ENCODE results near the gene TMTC2.

TMTC2 gene

GRCh38 chr12:82832981-82833380, 146.3 kb downstream of the TMTC2 start:
- DNase-seq (ENCODE audit: low spot score): no peak

DNA sequence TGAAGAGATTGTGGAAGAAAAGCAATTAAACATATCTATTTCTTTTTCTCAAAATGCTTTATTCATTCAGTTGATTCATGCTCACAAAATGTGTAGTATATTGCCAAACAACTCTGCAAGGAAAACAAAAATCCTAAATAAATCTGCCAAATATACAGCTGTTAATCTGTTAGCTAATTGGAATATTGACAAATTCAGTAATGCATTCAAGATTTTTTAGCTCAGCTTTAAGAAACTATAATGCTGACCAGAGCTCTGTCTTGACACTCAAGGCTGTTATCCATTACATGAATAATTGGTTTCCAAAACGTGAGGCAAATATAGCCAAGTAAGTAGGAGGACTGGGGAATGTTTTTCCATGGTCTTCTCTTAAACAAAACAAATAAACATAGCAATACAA, 146.8 kb downstream of the TMTC2 start:
- DNase-seq (ENCODE audit: low spot score): no peak
- TF ChIP-seq, protein P1, sequence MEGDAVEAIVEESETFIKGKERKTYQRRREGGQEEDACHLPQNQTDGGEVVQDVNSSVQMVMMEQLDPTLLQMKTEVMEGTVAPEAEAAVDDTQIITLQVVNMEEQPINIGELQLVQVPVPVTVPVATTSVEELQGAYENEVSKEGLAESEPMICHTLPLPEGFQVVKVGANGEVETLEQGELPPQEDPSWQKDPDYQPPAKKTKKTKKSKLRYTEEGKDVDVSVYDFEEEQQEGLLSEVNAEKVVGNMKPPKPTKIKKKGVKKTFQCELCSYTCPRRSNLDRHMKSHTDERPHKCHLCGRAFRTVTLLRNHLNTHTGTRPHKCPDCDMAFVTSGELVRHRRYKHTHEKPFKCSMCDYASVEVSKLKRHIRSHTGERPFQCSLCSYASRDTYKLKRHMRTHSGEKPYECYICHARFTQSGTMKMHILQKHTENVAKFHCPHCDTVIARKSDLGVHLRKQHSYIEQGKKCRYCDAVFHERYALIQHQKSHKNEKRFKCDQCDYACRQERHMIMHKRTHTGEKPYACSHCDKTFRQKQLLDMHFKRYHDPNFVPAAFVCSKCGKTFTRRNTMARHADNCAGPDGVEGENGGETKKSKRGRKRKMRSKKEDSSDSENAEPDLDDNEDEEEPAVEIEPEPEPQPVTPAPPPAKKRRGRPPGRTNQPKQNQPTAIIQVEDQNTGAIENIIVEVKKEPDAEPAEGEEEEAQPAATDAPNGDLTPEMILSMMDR (IDR thresholded peaks at IDR 0.05; ENCODE audit: extremely low read depth, missing control alignments): no peak

More at GRCh38 chr12:82832981-82833380, 146.3 kb downstream of the TMTC2 start:
- TF ChIP-seq, protein P1 (IDR thresholded peaks at IDR 0.05; ENCODE audit: extremely low read depth, missing control alignments): no peak

- TF ChIP-seq, protein P1 (IDR thresholded peaks at IDR 0.05; ENCODE audit: extremely low read depth, missing control alignments): no peak
- no peak for DNase-seq (ENCODE audit: low spot score)
These were observed 148.5 kb downstream of the TMTC2 start for GRCh38 chr12:82835217-82835616.

DNA sequence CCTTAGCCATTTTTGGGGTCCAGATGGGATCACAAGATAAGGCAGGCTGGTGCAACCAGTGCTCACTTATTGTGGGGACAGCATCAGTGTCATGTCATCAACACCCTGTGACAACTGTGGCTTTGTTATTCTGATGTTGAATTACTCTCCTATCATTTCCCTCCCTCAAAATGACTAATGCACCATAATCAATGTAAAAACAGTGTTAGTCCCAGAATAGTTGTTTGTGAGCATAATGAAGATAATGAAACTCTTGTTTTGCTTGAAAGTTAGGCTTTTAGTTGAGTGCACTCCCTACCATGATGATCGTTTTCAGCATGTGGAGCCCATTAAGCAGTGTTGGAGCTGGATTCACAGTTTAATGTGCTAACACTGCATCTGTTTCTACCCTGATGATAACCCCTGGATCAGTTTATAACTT, 151.4 kb downstream of the TMTC2 start:
- DNase-seq (ENCODE audit: low spot score): no peak

DNA sequence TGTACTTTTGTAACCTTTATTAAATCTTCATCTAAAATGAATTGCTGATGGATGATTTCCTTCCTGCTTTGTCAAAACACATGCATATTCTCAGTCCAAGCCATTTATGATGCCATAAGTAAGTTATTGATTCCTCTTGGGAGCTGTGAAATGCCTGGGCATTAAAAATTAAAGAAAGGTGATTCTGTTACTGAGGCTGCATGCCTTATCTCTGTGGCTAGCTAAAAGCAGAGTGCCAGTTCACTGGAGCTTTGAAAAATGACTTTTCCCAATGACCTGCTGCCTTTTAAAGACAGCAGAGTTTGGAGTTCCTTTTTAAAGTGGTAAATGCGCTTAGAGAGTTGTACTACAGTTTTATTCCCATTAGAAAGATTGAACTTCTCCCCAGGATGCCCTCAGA, 152.1 kb downstream of the TMTC2 start:
- DNase-seq (ENCODE audit: low spot score): no peak
- TF ChIP-seq, protein P1 (IDR thresholded peaks at IDR 0.05; ENCODE audit: extremely low read depth, missing control alignments): no peak

More for the DNA sequence above, 151.4 kb downstream of the TMTC2 start:
- TF ChIP-seq, protein P1 (IDR thresholded peaks at IDR 0.05; ENCODE audit: extremely low read depth, missing control alignments): no peak

DNA sequence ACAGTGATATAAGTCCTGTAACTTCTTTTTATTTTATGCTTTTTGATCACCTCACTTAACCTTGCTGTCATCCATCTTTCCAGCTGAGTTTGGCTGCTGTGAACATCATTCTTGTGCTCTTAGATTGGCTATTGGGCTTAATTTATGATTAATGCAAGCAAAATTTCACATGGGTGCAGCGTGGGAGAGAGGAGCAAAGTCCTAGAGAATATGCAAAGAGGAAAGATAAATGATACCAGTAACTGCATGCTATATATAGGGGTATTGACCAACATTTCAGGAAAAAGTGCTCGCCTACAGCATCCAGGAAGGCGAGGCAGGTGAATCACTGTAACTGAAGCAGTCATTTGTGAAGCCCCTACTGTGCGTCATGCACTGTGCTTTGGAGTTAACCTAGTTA, 153.1 kb downstream of the TMTC2 start:
- DNase-seq (ENCODE audit: low spot score): no peak
- TF ChIP-seq, protein P1 (IDR thresholded peaks at IDR 0.05; ENCODE audit: extremely low read depth, missing control alignments): no peak

GRCh38 chr12:82841487-82841904, 154.8 kb downstream of the TMTC2 start:
- TF ChIP-seq, protein P1 (IDR thresholded peaks at IDR 0.05; ENCODE audit: extremely low read depth, missing control alignments): no peak
- no peak for DNase-seq (ENCODE audit: low spot score)
